Smooth muscle cell (in vitro differentiated cells): Measurements from ENCODE around the gene DNAJB4. TPM values are rescaled to one million over a fixed set of nuclear protein-coding genes. Genes with fewer than 3 reads are reported as not detected.
A peak's percentile ranks its signal among the peaks of the same experiment; 100 is the strongest.

Experiments used
- DNase-seq: peaks from one replicate; lab custom pipeline; 2025; ENCODE audit not compliant: unreplicated experiment; lab: John Stamatoyannopoulos, UW
- H2AFZ ChIP-seq: fragments of 200-600 bp; sonication (generic); 2 replicates; pipeline ENCODE4 v1.6.0; 2016; ENCODE audit warnings: antibody characterized with exemption, low read depth, mild to moderate bottlenecking
- H3F3A ChIP-seq: fragments of 200-600 bp; sonication (generic); 2 replicates; pipeline ENCODE4 v1.6.0; 2017; ENCODE audit warnings: antibody characterized with exemption, low read depth
- H3K27ac ChIP-seq: fragments of 200-600 bp; sonication (generic); 2 replicates; pipeline ENCODE4 v1.5.1; 2016; ENCODE audit warnings: low read depth, mild to moderate bottlenecking
- H3K27me3 ChIP-seq: fragments of 200-600 bp; sonication (generic); 2 replicates; pipeline ENCODE4 v1.6.1; 2016; ENCODE audit warnings: low read depth, mild to moderate bottlenecking
- H3K36me3 ChIP-seq: fragments of 200-600 bp; sonication (generic); 2 replicates; pipeline ENCODE4 v1.5.1; 2016; ENCODE audit warnings: low read depth
- H3K4me1 ChIP-seq: fragments of 200-600 bp; sonication (generic); 2 replicates; pipeline ENCODE4 v1.5.1; 2016; ENCODE audit warnings: low read depth
- H3K4me2 ChIP-seq: fragments of 200-600 bp; sonication (generic); 2 replicates; pipeline ENCODE4 v1.6.0; 2016; ENCODE audit warnings: mild to moderate bottlenecking
- H3K4me3 ChIP-seq: fragments of 200-600 bp; sonication (generic); 2 replicates; pipeline ENCODE4 v1.5.1; 2016; ENCODE audit warnings: mild to moderate bottlenecking
- H3K79me2 ChIP-seq: fragments of 200-600 bp; sonication (generic); 2 replicates; pipeline ENCODE4 v1.6.0; 2016; ENCODE audit warnings: low read depth, mild to moderate bottlenecking
- H3K9ac ChIP-seq: fragments of 200-600 bp; sonication (generic); 2 replicates; pipeline ENCODE4 v1.6.0; 2016; ENCODE audit warnings: low read depth
- H3K9me3 ChIP-seq: fragments of 200-600 bp; sonication (generic); replicated peaks from 2 replicates; pipeline ENCODE4 v1.5.1; 2016; ENCODE audit warnings: low read depth
- H4K20me1 ChIP-seq: fragments of 200-600 bp; sonication (generic); 2 replicates; pipeline ENCODE4 v1.6.0; 2016; ENCODE audit warnings: low read depth
- WGBS: methylation state at CpG from one replicate; pipeline ENCODE4 v1.1.7; 2016; ENCODE audit warnings: low lambda C conversion rate; 5-methylcytosine and 5-hydroxymethylcytosine counted together
- polyA plus RNA-seq: library from polyadenylated mRNA; unstranded; fragments of >200 nt; fragmentation: Nextera tagmentation; extraction: Ambion mirVana; gene quantifications from 2 replicates; pipeline ENCODE4 v1.2.1, GENCODE V29; 2016
- total RNA-seq: library from RNA; depleted of rRNA; stranded (reverse); fragments of >200 nt; gene quantifications from 2 replicates; pipeline ENCODE4 v1.2.3, GENCODE V29; 2014
- TF ChIP-seq, protein P1 (sequence below): fragments of 200-600 bp; sonication (generic); IDR thresholded peaks from 2 replicates; pipeline ENCODE4 v1.5.1; 2017; ENCODE audit warnings: borderline replicate concordance, mild to moderate bottlenecking, antibody characterized with exemption; ENCODE audit not compliant: insufficient read depth, poor library complexity, severe bottlenecking

The DNAJB4 gene
- total RNA-seq (48.9 and 92.8 TPM in 2 replicates), polyA plus RNA-seq (31.5 and 43.4 TPM in 2 replicates)

GRCh38 chr1:78004719-78005447 lies at the start of gene DNAJB4:
DNAJB4 (plus strand) TSS chr1:78004939; CDS start chr1:78005111, 172 bp downstream.
- Histone ChIP-seq H3K9me3 (no peaks in the 10 kb centered on the region), H3K79me2 (peaks cover 50% of the 10 kb centered on the region), H4K20me1 (peaks cover 38% of the 10 kb centered on the region), H3K27me3 (no peaks in the 10 kb centered on the region), H3F3A (peaks cover 26% of the 10 kb centered on the region), H3K27ac (peak within 1 kb of the TSS; percentile 97), H3K4me2 (peak within 1 kb of the TSS; percentile 97), H2AFZ (peak within 1 kb of the TSS; percentile 71), H3K9ac (peak within 1 kb of the TSS; percentile 95), H3K4me3 (peak within 1 kb of the TSS; percentile 93), H3K4me1 (peaks cover 40% of the 10 kb centered on the region), H3K36me3 (no peaks in the 10 kb centered on the region)
- DNase-seq = no peak
- TF ChIP-seq, protein P1, sequence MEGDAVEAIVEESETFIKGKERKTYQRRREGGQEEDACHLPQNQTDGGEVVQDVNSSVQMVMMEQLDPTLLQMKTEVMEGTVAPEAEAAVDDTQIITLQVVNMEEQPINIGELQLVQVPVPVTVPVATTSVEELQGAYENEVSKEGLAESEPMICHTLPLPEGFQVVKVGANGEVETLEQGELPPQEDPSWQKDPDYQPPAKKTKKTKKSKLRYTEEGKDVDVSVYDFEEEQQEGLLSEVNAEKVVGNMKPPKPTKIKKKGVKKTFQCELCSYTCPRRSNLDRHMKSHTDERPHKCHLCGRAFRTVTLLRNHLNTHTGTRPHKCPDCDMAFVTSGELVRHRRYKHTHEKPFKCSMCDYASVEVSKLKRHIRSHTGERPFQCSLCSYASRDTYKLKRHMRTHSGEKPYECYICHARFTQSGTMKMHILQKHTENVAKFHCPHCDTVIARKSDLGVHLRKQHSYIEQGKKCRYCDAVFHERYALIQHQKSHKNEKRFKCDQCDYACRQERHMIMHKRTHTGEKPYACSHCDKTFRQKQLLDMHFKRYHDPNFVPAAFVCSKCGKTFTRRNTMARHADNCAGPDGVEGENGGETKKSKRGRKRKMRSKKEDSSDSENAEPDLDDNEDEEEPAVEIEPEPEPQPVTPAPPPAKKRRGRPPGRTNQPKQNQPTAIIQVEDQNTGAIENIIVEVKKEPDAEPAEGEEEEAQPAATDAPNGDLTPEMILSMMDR = no peak
- 6% methylated on average over 12 of the region's 12 CpGs for WGBS

DNA sequence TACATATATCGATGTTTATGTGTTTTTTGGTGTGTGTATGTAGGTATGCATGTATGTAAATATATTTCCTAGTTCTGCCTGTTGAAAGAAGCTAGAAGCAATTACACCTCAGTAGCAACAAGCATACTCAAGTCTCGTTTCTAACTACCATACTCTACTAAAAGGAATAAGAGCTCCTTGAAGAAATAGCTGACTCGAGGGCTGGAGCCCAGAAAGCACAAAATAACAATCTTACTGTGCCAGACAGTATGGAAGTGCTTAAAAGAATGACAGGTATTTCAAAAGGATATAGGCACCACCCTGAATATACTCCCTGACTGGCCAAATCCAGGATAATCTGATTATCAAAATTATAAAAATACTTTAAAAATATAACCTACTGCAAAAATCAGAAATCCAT lies 49.0 kb upstream of the DNAJB4 start:
- TF ChIP-seq, protein P1 = no peak
- Histone ChIP-seq H3K27ac (no peak overlapping the region), H3K9ac (no peak overlapping the region), H3K4me3 (no peak overlapping the region), H3K27me3 (no peaks in the 10 kb centered on the region), H3K36me3 (peaks cover 73% of the 10 kb centered on the region), H4K20me1 (peaks cover 98% of the 10 kb centered on the region), H3K79me2 (peaks cover 86% of the 10 kb centered on the region), H2AFZ (no peak overlapping the region), H3F3A (peaks cover 11% of the 10 kb centered on the region), H3K9me3 (no peaks in the 10 kb centered on the region), H3K4me1 (no peaks in the 10 kb centered on the region), H3K4me2 (no peak overlapping the region)
- WGBS = 97% methylated on average over 3 of the region's 3 CpGs
- DNase-seq = no peak

DNA sequence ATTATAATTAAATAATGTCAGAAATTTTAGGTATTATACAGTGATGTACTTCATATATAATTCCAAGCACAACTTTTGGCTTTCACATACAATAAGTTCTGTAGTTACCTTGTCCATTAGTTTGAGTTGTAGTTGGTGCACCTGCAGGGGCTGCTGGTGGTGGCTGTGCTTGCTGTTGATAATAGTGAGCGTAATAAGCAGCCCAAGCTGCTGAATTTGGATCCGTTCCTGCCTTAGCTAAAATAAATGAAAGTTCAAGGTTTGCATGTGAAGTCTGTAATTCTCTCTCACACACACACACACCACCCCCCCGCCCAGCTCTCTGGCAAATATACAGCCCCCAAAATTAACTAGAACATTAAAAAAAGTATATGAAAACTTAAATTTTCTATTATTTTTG lies 48.3 kb upstream of the DNAJB4 start:
- Histone ChIP-seq H4K20me1 (peaks cover 98% of the 10 kb centered on the region), H3F3A (peaks cover 18% of the 10 kb centered on the region), H3K9me3 (no peaks in the 10 kb centered on the region), H3K27ac (peak overlapping the region; percentile 1), H3K9ac (no peak overlapping the region), H3K4me2 (no peak overlapping the region), H3K79me2 (peaks cover 86% of the 10 kb centered on the region), H3K4me1 (no peaks in the 10 kb centered on the region), H3K27me3 (no peaks in the 10 kb centered on the region), H3K4me3 (no peak overlapping the region), H3K36me3 (peaks cover 81% of the 10 kb centered on the region), H2AFZ (no peak overlapping the region)
- no peak for DNase-seq
- 98% methylated on average over 3 of the region's 3 CpGs for WGBS
- TF ChIP-seq, protein P1 = no peak

- H3K36me3 ChIP-seq = peaks cover 87% of the 10 kb centered on the region
- TF ChIP-seq, protein P1 = no peak
- H3K4me1 ChIP-seq = no peaks in the 10 kb centered on the region
- no peak overlapping the region for H3K27ac ChIP-seq
- DNase-seq = no peak
- peaks cover 85% of the 10 kb centered on the region for H3K79me2 ChIP-seq
- H3F3A ChIP-seq = peaks cover 20% of the 10 kb centered on the region
- H4K20me1 ChIP-seq = peaks cover 99% of the 10 kb centered on the region
- H3K27me3 ChIP-seq = no peaks in the 10 kb centered on the region
- H3K9ac ChIP-seq = no peak overlapping the region
- no peaks in the 10 kb centered on the region for H3K9me3 ChIP-seq
- H3K4me3 ChIP-seq = no peak overlapping the region
- no peak overlapping the region for H3K4me2 ChIP-seq
- H2AFZ ChIP-seq = no peak overlapping the region
Observed at GRCh38 chr1:77958391-77958790, 46.3 kb upstream of the DNAJB4 start.
